GM23248 (cell line): Measurements from ENCODE around the gene CIC.

ENCODE experiments used
- EZH2 ChIP-seq: fragments of 200-600 bp; sonication (generic); IDR thresholded peaks from 2 replicates; pipeline ENCODE4 v1.6.1; 2018; ENCODE audit warnings: antibody characterized with exemption, mild to moderate bottlenecking; ENCODE audit not compliant: insufficient read depth, poor library complexity, severe bottlenecking
- EZH2phosphoT487 ChIP-seq: fragments of 200-600 bp; sonication (generic); IDR thresholded peaks from 2 replicates; pipeline ENCODE4 v1.6.1; 2018; ENCODE audit warnings: antibody characterized with exemption, moderate library complexity, mild to moderate bottlenecking, low read depth; ENCODE audit not compliant: insufficient read depth

GRCh38 chr19:42284591-42285341 is 15.7 kb downstream of the CIC start:
- TF ChIP-seq EZH2phosphoT487 (no peak), EZH2 (no peak)
